WTC11 (cell line): ENCODE measurements around the gene IL10RA.

Experiments used
- CREB1 ChIP-seq: sonication (generic); formaldehyde crosslinking; IDR thresholded peaks from 2 replicates; pipeline ENCODE4 v1.8.0; 2023; ENCODE audit warnings: mild to moderate bottlenecking, missing genetic modification reagents
- CTCF ChIP-seq: fragments of 200-600 bp; IDR thresholded peaks from 2 replicates; pipeline ENCODE4 v1.8.0; 2022; ENCODE audit warnings: antibody characterized with exemption
- ELF4 ChIP-seq: sonication (generic); formaldehyde crosslinking; IDR thresholded peaks from 2 replicates; pipeline ENCODE4 v1.8.1; 2022; ENCODE audit warnings: low read depth, mild to moderate bottlenecking, moderate library complexity, missing genetic modification reagents
- GABPB1 ChIP-seq: sonication (generic); formaldehyde crosslinking; IDR thresholded peaks from 2 replicates; pipeline ENCODE4 v1.8.1; 2023; ENCODE audit warnings: mild to moderate bottlenecking, missing genetic modification reagents
- IRF2 ChIP-seq: sonication (generic); formaldehyde crosslinking; IDR thresholded peaks from 2 replicates; pipeline ENCODE4 v1.8.0; 2022; ENCODE audit warnings: low read depth, missing genetic modification reagents, borderline replicate concordance
- JUN ChIP-seq: sonication (generic); formaldehyde crosslinking; IDR thresholded peaks from 2 replicates; pipeline ENCODE4 v1.8.0; 2023; ENCODE audit warnings: mild to moderate bottlenecking, missing genetic modification reagents
- OVOL2 ChIP-seq: fragments of 250-450 bp; sonication (Bioruptor Pico); IDR thresholded peaks from 2 replicates; pipeline ENCODE4 v1.9.0; 2021; ENCODE audit warnings: mild to moderate bottlenecking, borderline replicate concordance
- PRDM15 ChIP-seq: sonication (generic); formaldehyde crosslinking; IDR thresholded peaks from 2 replicates; pipeline ENCODE4 v1.8.0; 2022; ENCODE audit warnings: missing genetic modification reagents
- TEAD1 ChIP-seq: sonication (generic); formaldehyde crosslinking; IDR thresholded peaks from 2 replicates; pipeline ENCODE4 v1.8.0; 2022; ENCODE audit warnings: mild to moderate bottlenecking, missing genetic modification reagents
- USF1 ChIP-seq: sonication (generic); formaldehyde crosslinking; IDR thresholded peaks from 2 replicates; pipeline ENCODE4 v1.8.0; 2022; ENCODE audit warnings: mild to moderate bottlenecking, missing genetic modification reagents
- ZNF317 ChIP-seq: sonication (generic); formaldehyde crosslinking; IDR thresholded peaks from 2 replicates; pipeline ENCODE4 v1.8.1; 2023; ENCODE audit warnings: low read depth, mild to moderate bottlenecking, moderate library complexity, missing genetic modification reagents, borderline replicate concordance

GRCh38 chr11:117960406-117960805, 25.8 kb upstream of the IL10RA start:
- TF ChIP-seq USF1 (CRISPR knock-in tag) (no peak), TEAD1 (CRISPR knock-in tag) (no peak), CTCF (no peak), CREB1 (CRISPR knock-in tag) (no peak), IRF2 (CRISPR knock-in tag) (no peak), PRDM15 (CRISPR knock-in tag) (no peak), GABPB1 (no peak), ZNF317 (no peak), JUN (CRISPR knock-in tag) (no peak), OVOL2 (CRISPR knock-in tag) (no peak), ELF4 (CRISPR knock-in tag) (no peak)
